Measurements from ENCODE around the gene RFXANK.
"Not testable (repeated sequence)": the region's sequence is repeated elsewhere in the genome, so short reads cannot be mapped to it uniquely, and the experiment has no call there.

The RFXANK gene

GRCh38 chr19:19192078-19192882 is at the start of gene RFXANK, which contains the start of gene BORCS8:
RFXANK (plus strand) TSS chr19:19192258; CDS start chr19:19193947, 1,689 bp downstream.
BORCS8 (minus strand) TSS chr19:19192152; CDS start chr19:19192117, 35 bp downstream.
- DNase-seq = peak; percentile 69 to 99 (median 97)

GRCh38 chr19:19142347-19142746 is 49.7 kb upstream of the RFXANK start:
- DNase-seq = no peak

- DNase-seq = no peak
These were observed 46.8 kb upstream of the RFXANK start for GRCh38 chr19:19145281-19145680.

GRCh38 chr19:19145684-19146608 is 46.1 kb upstream of the RFXANK start:
- DNase-seq = peak in 43 of 56 donors; percentile 5 to 79 (median 43)

- no peak for DNase-seq
These were observed 45.2 kb upstream of the RFXANK start for GRCh38 chr19:19146865-19147264.

- DNase-seq = no peak
These were observed 44.7 kb upstream of the RFXANK start for GRCh38 chr19:19147344-19147743.

- not testable (repeated sequence) for DNase-seq
These were observed 43.6 kb upstream of the RFXANK start for GRCh38 chr19:19148504-19148903.

GRCh38 chr19:19149435-19149834 is 42.6 kb upstream of the RFXANK start:
- DNase-seq = no peak

- no peak for DNase-seq
These were observed 40.6 kb upstream of the RFXANK start for GRCh38 chr19:19151418-19151817.

GRCh38 chr19:19152668-19153384 is 39.2 kb upstream of the RFXANK start:
- DNase-seq = no peak

GRCh38 chr19:19154768-19155494 is 37.1 kb upstream of the RFXANK start:
- no peak for DNase-seq

- no peak for DNase-seq
These were observed 36.4 kb upstream of the RFXANK start for GRCh38 chr19:19155495-19156219.

GRCh38 chr19:19157808-19158207 is 34.2 kb upstream of the RFXANK start:
- DNase-seq = no peak

- DNase-seq = no peak
These were observed 32.5 kb upstream of the RFXANK start for GRCh38 chr19:19159534-19159933.

GRCh38 chr19:19160461-19161035 is 31.5 kb upstream of the RFXANK start:
- no peak for DNase-seq

- no peak for DNase-seq
These were observed 29.6 kb upstream of the RFXANK start for GRCh38 chr19:19162495-19162894.

GRCh38 chr19:19165396-19165795 is 26.7 kb upstream of the RFXANK start:
- DNase-seq = no peak

GRCh38 chr19:19167612-19168011 is 24.4 kb upstream of the RFXANK start:
- DNase-seq = no peak

- no peak for DNase-seq
These were observed 22.6 kb upstream of the RFXANK start for GRCh38 chr19:19169236-19170052.
